Fibroblast of lung (primary cell): ENCODE measurements around the gene VPS26B. TPM values are rescaled to one million over a fixed set of nuclear protein-coding genes. Genes with fewer than 3 reads are reported as not detected.

Experiments used
- DNase-seq, 2 donors: peaks; one replicate each; pipeline versions ENCODE4 v3.0.0 to v3.0.0-alpha.2; 2010; ENCODE audit warnings: low read depth in 2 of 2
- H2AFZ ChIP-seq: 2 replicates; pipeline ENCODE4 v1.5.1; 2012; ENCODE audit warnings: low read length, control low read depth, inconsistent platforms
- H3K27ac ChIP-seq: 2 replicates; pipeline ENCODE4 v1.5.1; 2011; ENCODE audit warnings: low read length, control low read depth; ENCODE audit not compliant: insufficient read depth
- H3K27me3 ChIP-seq: 2 replicates; pipeline ENCODE4 v1.5.1; 2011; ENCODE audit warnings: mild to moderate bottlenecking, low read length; ENCODE audit not compliant: control insufficient read depth, insufficient read depth
- H3K36me3 ChIP-seq: 2 replicates; pipeline ENCODE4 v1.5.1; 2011; ENCODE audit warnings: low read length; ENCODE audit not compliant: control insufficient read depth, insufficient read depth
- H3K4me1 ChIP-seq: 2 replicates; pipeline ENCODE4 v1.5.1; 2011; ENCODE audit warnings: low read length; ENCODE audit not compliant: control insufficient read depth, insufficient read depth; ENCODE audit errors: extremely low read depth
- H3K4me2 ChIP-seq: 2 replicates; pipeline ENCODE4 v1.5.1; 2011; ENCODE audit warnings: low read length, control low read depth; ENCODE audit not compliant: insufficient read depth; ENCODE audit errors: extremely low read depth
- H3K4me3 ChIP-seq, 4 experiments: fragments of 200-600 bp in 1 of 4; sonication (generic) in 1 of 4; replicated peaks in 1 of 4; 2 replicates each; pipeline ENCODE4 v1.5.1; 2011 to 2016; ENCODE audit warnings: low read length in 4 of 4, low read depth in 3 of 4, mild to moderate bottlenecking in 3 of 4, control low read depth in 2 of 4, inconsistent platforms in 1 of 4, mixed read lengths in 1 of 4; ENCODE audit not compliant: insufficient read depth in 1 of 4; ENCODE audit errors: control extremely low read depth in 1 of 4
- H3K79me2 ChIP-seq: 2 replicates; pipeline ENCODE4 v1.5.1; 2012; ENCODE audit warnings: mild to moderate bottlenecking, low read length, inconsistent platforms; ENCODE audit not compliant: control insufficient read depth, insufficient read depth
- H3K9ac ChIP-seq: 2 replicates; pipeline ENCODE4 v1.5.1; 2011; ENCODE audit warnings: mild to moderate bottlenecking, low read length, control low read depth; ENCODE audit not compliant: insufficient read depth
- H3K9me3 ChIP-seq: 2 replicates; pipeline ENCODE4 v1.5.1; 2012; ENCODE audit warnings: low read depth, low read length; ENCODE audit not compliant: control insufficient read depth, insufficient read depth
- H4K20me1 ChIP-seq: 2 replicates; pipeline ENCODE4 v1.5.1; 2011; ENCODE audit warnings: low read length; ENCODE audit not compliant: control insufficient read depth, insufficient read depth; ENCODE audit errors: extremely low read depth
- CTCF ChIP-seq, 2 donors: IDR thresholded peaks in 1 of 2; conservative IDR thresholded peaks in 1 of 2; 1 replicate in 1 of 2; 2 replicates in 1 of 2; pipeline ENCODE4 v1.5.1; 2011 to 2012; ENCODE audit warnings: low read length in 2 of 2, control low read depth in 1 of 2, inconsistent platforms in 1 of 2, low read depth in 1 of 2, mild to moderate bottlenecking in 1 of 2
- EZH2 ChIP-seq: IDR thresholded peaks from 2 replicates; pipeline ENCODE4 v1.5.1; 2012; ENCODE audit warnings: low read length, control low read depth, mild to moderate bottlenecking; ENCODE audit errors: missing control alignments
- polyA plus RNA-seq, 2 donors: library from polyadenylated mRNA; depleted of rRNA in 1 of 2; stranded (reverse) in 1 of 2; unstranded in 1 of 2; fragments of >200 nt; gene quantifications; 2 replicates each; pipeline ENCODE4 v1.2.1, GENCODE V29; 2011 to 2012; ENCODE audit warnings: missing spikeins in 1 of 2
- total RNA-seq: library from RNA; depleted of rRNA; stranded (reverse); fragments of >200 nt; gene quantifications from 2 replicates; pipeline ENCODE4 v1.2.1, GENCODE V29; 2014

Gene VPS26B
- total and polyA plus RNA-seq, 2 donors (not counting 1 experiment from before 2014, with no cell fraction given): 39.0 to 44.3 TPM

DNA sequence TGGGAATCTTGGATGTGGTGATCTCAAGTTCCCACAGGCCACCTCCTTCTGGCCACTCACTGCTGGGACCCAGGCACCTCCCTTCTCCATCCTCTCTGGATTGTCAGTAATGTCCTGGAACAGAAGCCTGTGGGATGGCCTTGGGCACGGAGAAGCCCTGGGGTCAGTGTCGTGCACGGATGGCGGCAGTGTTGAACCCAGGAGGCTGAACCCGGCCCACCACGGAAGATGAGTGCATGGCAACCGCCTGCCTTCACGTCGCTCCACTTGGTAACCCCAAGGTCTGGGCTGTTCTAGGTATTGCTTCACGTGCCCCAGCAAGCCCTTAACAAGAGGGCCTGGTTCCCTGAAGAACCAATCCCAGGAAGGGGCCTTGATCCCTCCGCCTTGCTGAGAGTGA is 21.6 kb downstream of the VPS26B start:
- no peak for TF ChIP-seq EZH2
- TF ChIP-seq CTCF (conservative IDR thresholded peaks at IDR 0.05 in 1 of 2, IDR thresholded peaks at IDR 0.05 in 1 of 2; ENCODE audit: low read depth in 1 of 2, low read length in 2 of 2): no peak
- H3K79me2 ChIP-seq: no peaks in the 10 kb centered on the region
- no peak overlapping the region for H3K27ac ChIP-seq
- H3K27me3 ChIP-seq: no peaks in the 10 kb centered on the region
- H3K4me1 ChIP-seq: no peaks in the 10 kb centered on the region
- no peak overlapping the region for H2AFZ ChIP-seq
- no peaks in the 10 kb centered on the region for H3K9me3 ChIP-seq
- DNase-seq: no peak
- H4K20me1 ChIP-seq: no peaks in the 10 kb centered on the region
- H3K4me3 ChIP-seq: no peak overlapping the region
- peaks cover 17% of the 10 kb centered on the region for H3K36me3 ChIP-seq
- no peak overlapping the region for H3K9ac ChIP-seq
- no peak overlapping the region for H3K4me2 ChIP-seq

DNA sequence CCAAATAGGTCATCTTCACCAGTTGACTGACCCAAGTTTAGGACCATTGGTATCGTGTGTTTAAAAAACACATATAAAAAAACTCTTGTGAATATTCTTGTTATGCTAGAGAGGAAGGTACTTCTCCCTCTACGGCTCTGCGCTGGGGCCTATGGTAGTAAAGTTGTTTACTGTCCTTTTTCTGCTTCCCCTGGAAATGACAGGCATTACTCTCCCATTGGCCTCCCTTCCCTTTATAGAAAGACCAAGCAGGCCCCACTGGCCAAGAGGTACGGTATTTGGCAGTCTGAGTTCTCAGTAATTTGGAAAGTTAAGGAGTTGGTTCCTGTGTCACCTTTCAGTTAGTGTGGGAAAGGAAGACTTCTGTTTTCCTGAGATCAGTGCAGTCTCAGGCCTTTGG is 22.2 kb downstream of the VPS26B start:
- no peak overlapping the region for H3K27ac ChIP-seq
- no peaks in the 10 kb centered on the region for H3K9me3 ChIP-seq
- H3K27me3 ChIP-seq: no peaks in the 10 kb centered on the region
- DNase-seq: no peak
- H3K9ac ChIP-seq: no peak overlapping the region
- H2AFZ ChIP-seq: no peak overlapping the region
- peaks cover 17% of the 10 kb centered on the region for H3K36me3 ChIP-seq
- no peak for TF ChIP-seq CTCF (conservative IDR thresholded peaks at IDR 0.05 in 1 of 2, IDR thresholded peaks at IDR 0.05 in 1 of 2; ENCODE audit: low read depth in 1 of 2, low read length in 2 of 2)
- no peaks in the 10 kb centered on the region for H4K20me1 ChIP-seq
- no peaks in the 10 kb centered on the region for H3K79me2 ChIP-seq
- no peak overlapping the region for H3K4me2 ChIP-seq
- H3K4me3 ChIP-seq: no peak overlapping the region
- H3K4me1 ChIP-seq: no peaks in the 10 kb centered on the region

GRCh38 chr11:134248910-134249480 is 24.5 kb downstream of the VPS26B start:
- no peak overlapping the region for H3K4me2 ChIP-seq
- H3K9ac ChIP-seq: no peak overlapping the region
- peaks cover 13% of the 10 kb centered on the region for H3K36me3 ChIP-seq
- no peak overlapping the region for H3K27ac ChIP-seq
- peaks cover 1% of the 10 kb centered on the region for H3K79me2 ChIP-seq
- no peaks in the 10 kb centered on the region for H3K27me3 ChIP-seq
- peaks cover 6% of the 10 kb centered on the region for H3K4me1 ChIP-seq
- H4K20me1 ChIP-seq: no peaks in the 10 kb centered on the region
- H2AFZ ChIP-seq: no peak overlapping the region
- H3K4me3 ChIP-seq: no peak overlapping the region
- no peaks in the 10 kb centered on the region for H3K9me3 ChIP-seq
- TF ChIP-seq CTCF (conservative IDR thresholded peaks at IDR 0.05 in 1 of 2, IDR thresholded peaks at IDR 0.05 in 1 of 2; ENCODE audit: low read depth in 1 of 2, low read length in 2 of 2): no peak
- DNase-seq: no peak
